WERI-Rb-1 (cell line): Measurements from ENCODE around the gene HOXD4.

Experiments used
- DNase-seq: peaks from one replicate; pipeline ENCODE4 v3.0.0-alpha.2; 2020
- H3K27ac ChIP-seq: fragments of 250-450 bp; sonication (Bioruptor Pico); 2 replicates; pipeline ENCODE4 v1.5.1; 2020; ENCODE audit warnings: mild to moderate bottlenecking, moderate library complexity
- H3K27me3 ChIP-seq: fragments of 250-450 bp; sonication (Bioruptor Pico); 2 replicates; pipeline ENCODE4 v1.5.1; 2021; ENCODE audit warnings: mild to moderate bottlenecking, low read depth, moderate library complexity; ENCODE audit not compliant: insufficient read depth, severe bottlenecking
- H3K36me3 ChIP-seq: fragments of 250-450 bp; sonication (Bioruptor Pico); 2 replicates; pipeline ENCODE4 v1.5.1; 2020; ENCODE audit warnings: mild to moderate bottlenecking, moderate library complexity
- H3K4me3 ChIP-seq: 2 replicates; pipeline ENCODE4 v1.5.1; 2011; ENCODE audit warnings: low read depth, mild to moderate bottlenecking, control low read depth, low read length
- H3K9me3 ChIP-seq: fragments of 250-450 bp; sonication (Bioruptor Pico); 2 replicates; pipeline ENCODE4 v1.5.1; 2021; ENCODE audit warnings: mild to moderate bottlenecking, moderate library complexity; ENCODE audit not compliant: severe bottlenecking
- CTCF ChIP-seq: IDR thresholded peaks from 2 replicates; pipeline ENCODE4 v1.5.1; 2011; ENCODE audit warnings: low read depth, mild to moderate bottlenecking, control low read depth, inconsistent platforms, low read length

HOXD4 gene

GRCh38 chr2:176151442-176152287 lies at the start of gene HOXD4:
HOXD4 (plus strand) TSS chr2:176151550; CDS start chr2:176151634, 84 bp downstream.
- H3K36me3 ChIP-seq: no peaks in the 10 kb centered on the region
- H3K9me3 ChIP-seq: peaks cover 4% of the 10 kb centered on the region
- no peak within 1 kb of the TSS for H3K27ac ChIP-seq
- H3K27me3 ChIP-seq: peaks cover 91% of the 10 kb centered on the region
- H3K4me3 ChIP-seq: 0 out of 2 replicates have a peak within 1 kb of the TSS, but pooled peaks have one; percentile 5
- no peak for TF ChIP-seq CTCF
- no peak for DNase-seq

GRCh38 chr2:176101842-176102241 lies 49.5 kb upstream of the HOXD4 start:
- TF ChIP-seq CTCF: no peak
- DNase-seq: no peak
- peaks cover 100% of the 10 kb centered on the region for H3K27me3 ChIP-seq
- H3K4me3 ChIP-seq: no peak overlapping the region
- H3K27ac ChIP-seq: no peak overlapping the region
- no peaks in the 10 kb centered on the region for H3K36me3 ChIP-seq
- peaks cover 14% of the 10 kb centered on the region for H3K9me3 ChIP-seq

GRCh38 chr2:176102309-176102866 lies 49.0 kb upstream of the HOXD4 start:
- H3K4me3 ChIP-seq: no peak overlapping the region
- H3K27ac ChIP-seq: no peak overlapping the region
- H3K36me3 ChIP-seq: no peaks in the 10 kb centered on the region
- peaks cover 17% of the 10 kb centered on the region for H3K9me3 ChIP-seq
- peaks cover 99% of the 10 kb centered on the region for H3K27me3 ChIP-seq
- no peak for DNase-seq
- no peak for TF ChIP-seq CTCF

GRCh38 chr2:176103194-176103593 lies 48.2 kb upstream of the HOXD4 start:
- no peak for DNase-seq
- H3K4me3 ChIP-seq: no peak overlapping the region
- no peaks in the 10 kb centered on the region for H3K36me3 ChIP-seq
- H3K27ac ChIP-seq: no peak overlapping the region
- H3K9me3 ChIP-seq: peaks cover 17% of the 10 kb centered on the region
- no peak for TF ChIP-seq CTCF
- peaks cover 92% of the 10 kb centered on the region for H3K27me3 ChIP-seq

GRCh38 chr2:176103742-176104315 lies 47.5 kb upstream of the HOXD4 start:
- H3K27ac ChIP-seq: no peak overlapping the region

More at GRCh38 chr2:176103742-176104315, 47.5 kb upstream of the HOXD4 start:
- no peak overlapping the region for H3K4me3 ChIP-seq
- H3K27me3 ChIP-seq: peaks cover 89% of the 10 kb centered on the region
- peaks cover 17% of the 10 kb centered on the region for H3K9me3 ChIP-seq
- no peak for TF ChIP-seq CTCF
- H3K36me3 ChIP-seq: no peaks in the 10 kb centered on the region
- DNase-seq: no peak
